ENCODE results near the gene DUSP1.

Gene DUSP1

GRCh38 chr5:172762214-172763119 lies 8.5 kb downstream of the DUSP1 start:
- no peak for DNase-seq

GRCh38 chr5:172760959-172761358 lies 10.0 kb downstream of the DUSP1 start:
- DNase-seq, result no peak

GRCh38 chr5:172760136-172760535 lies 10.9 kb downstream of the DUSP1 start:
- DNase-seq, result no peak

GRCh38 chr5:172758834-172759149 lies 12.2 kb downstream of the DUSP1 start:
- DNase-seq, result no peak

GRCh38 chr5:172758077-172758833 lies 12.7 kb downstream of the DUSP1 start:
- no peak for DNase-seq

GRCh38 chr5:172757394-172758010 lies 13.5 kb downstream of the DUSP1 start:
- no peak for DNase-seq

GRCh38 chr5:172756764-172757393 lies 14.1 kb downstream of the DUSP1 start:
- DNase-seq, result no peak

GRCh38 chr5:172754596-172755356 lies 16.2 kb downstream of the DUSP1 start:
- DNase-seq, result no peak

- DNase-seq, result no peak
These were observed 17.9 kb downstream of the DUSP1 start for GRCh38 chr5:172753101-172753500.

- no peak for DNase-seq
These were observed 19.1 kb downstream of the DUSP1 start for GRCh38 chr5:172751761-172752510.

GRCh38 chr5:172749881-172750633 lies 20.9 kb downstream of the DUSP1 start:
- no peak for DNase-seq

- no peak for DNase-seq
These were observed 21.9 kb downstream of the DUSP1 start for GRCh38 chr5:172749076-172749475.

- DNase-seq, result no peak
These were observed 22.6 kb downstream of the DUSP1 start for GRCh38 chr5:172748341-172748843.

GRCh38 chr5:172747471-172747870 lies 23.5 kb downstream of the DUSP1 start:
- DNase-seq, result no peak

- no peak for DNase-seq
These were observed 24.3 kb downstream of the DUSP1 start for GRCh38 chr5:172746725-172747124.

GRCh38 chr5:172745838-172746237 lies 25.2 kb downstream of the DUSP1 start:
- no peak for DNase-seq

- DNase-seq, result no peak
These were observed 25.6 kb downstream of the DUSP1 start for GRCh38 chr5:172745406-172745805.

GRCh38 chr5:172744123-172745104 lies 26.6 kb downstream of the DUSP1 start:
- DNase-seq, result no peak
